Activated CD4-positive, alpha-beta T cell treated with anti-CD3 and anti-CD28 coated beads for 1 hour (primary cell): ENCODE data around the gene GPR101.
"Not testable (repeated sequence)": the region's sequence is repeated elsewhere in the genome, so short reads cannot be mapped to it uniquely, and the experiment has no call there.

Experiments
- DNase-seq: peaks from one replicate; pipeline ENCODE4 v3.0.0-alpha.2; 2020

The GPR101 gene

DNA sequence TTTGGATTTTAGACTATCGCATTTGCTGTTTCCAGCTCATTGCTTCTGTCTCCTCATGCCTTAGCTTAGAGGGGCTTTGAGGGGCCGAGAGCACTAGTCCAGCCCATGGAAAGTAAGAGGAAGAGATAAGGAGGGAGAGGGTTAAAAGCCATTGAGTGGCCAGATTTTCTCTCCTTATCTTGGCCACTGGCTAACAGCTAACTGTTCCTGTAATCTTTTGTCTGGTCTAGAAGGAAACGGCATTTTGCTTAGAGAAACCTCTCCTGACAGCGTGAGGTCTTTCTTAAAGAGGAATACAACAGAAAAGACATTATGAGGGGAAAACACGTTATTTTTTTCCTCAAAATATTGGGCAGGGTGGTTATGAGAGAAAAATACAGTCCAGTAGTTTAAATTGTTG is 7.9 kb downstream of the GPR101 start:
- no peak for DNase-seq

DNA sequence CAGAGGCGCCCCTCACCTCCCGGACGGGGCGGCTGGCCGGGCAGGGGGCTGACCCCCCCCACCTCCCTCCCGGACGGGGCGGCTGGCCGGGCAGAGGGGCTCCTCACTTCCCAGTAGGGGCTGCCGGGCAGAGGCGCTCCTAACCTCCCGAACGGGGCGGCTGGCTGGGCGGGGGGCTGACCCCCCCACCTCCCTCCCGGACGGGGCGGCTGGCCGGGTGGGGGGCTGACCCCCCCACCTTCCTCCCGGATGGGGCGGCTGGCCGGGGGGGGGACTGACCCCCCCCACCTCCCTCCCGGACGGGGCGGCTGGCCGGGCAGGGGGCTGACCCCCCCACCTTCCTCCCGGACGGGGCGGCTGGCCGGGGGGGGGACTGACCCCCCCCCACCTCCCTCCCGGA is 33.6 kb downstream of the GPR101 start:
- not testable (repeated sequence) for DNase-seq

DNA sequence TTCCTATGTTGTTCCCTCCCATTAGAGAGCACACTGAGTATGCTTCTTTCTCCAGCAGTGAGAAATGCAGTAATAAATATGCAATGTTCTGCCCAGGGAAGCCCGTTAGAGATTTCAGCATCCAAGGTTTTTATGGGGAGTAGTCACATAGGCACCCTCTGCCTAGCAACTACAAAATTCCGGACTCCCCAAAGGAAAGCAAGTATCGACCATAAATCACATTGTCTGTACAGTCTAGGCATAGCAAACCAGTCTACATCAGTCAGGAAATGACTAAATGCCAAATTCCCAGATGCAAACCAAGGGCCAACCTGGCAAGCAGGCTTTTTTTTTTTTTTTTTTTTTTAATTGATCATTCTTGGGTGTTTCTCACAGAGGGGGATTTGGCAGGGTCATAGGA is 34.8 kb downstream of the GPR101 start:
- no peak for DNase-seq
